ENCODE results near the gene ACSL5. TPM values are rescaled to one million over a fixed set of nuclear protein-coding genes. Genes with fewer than 3 reads are reported as not detected.

ACSL5 gene
- total RNA-seq, 1 experiment from 2014 or later: not detected

- no CpG with 5 or more reads among the region's 8 CpGs for WGBS (ENCODE audit: extremely low coverage, insufficient read length, low lambda C conversion rate)
- H2AFZ ChIP-seq (ENCODE audit: low read length): no peak overlapping the region
- no peak for DNase-seq
These were observed 1.0 kb downstream of the ACSL5 start for GRCh38 chr10:112374724-112375541.

More at GRCh38 chr10:112374724-112375541, 1.0 kb downstream of the ACSL5 start:
- H4K91ac ChIP-seq (ENCODE audit: insufficient read length, low read depth, low read length): no peak overlapping the region
- H3K27me3 ChIP-seq (ENCODE audit: insufficient read depth, low read length): no peaks in the 10 kb centered on the region
- no peak overlapping the region for H3K9ac ChIP-seq (ENCODE audit: extremely low read depth, insufficient read length, low read length)
- no peak overlapping the region for H3T11ph ChIP-seq (ENCODE audit: low read length)
- no peaks in the 10 kb centered on the region for H4K20me1 ChIP-seq (ENCODE audit: control insufficient read depth, insufficient read depth, insufficient read length)
- no peak overlapping the region for H3K23ac ChIP-seq (ENCODE audit: insufficient read length, low read depth, low read length)
- TF ChIP-seq CTCF (conservative IDR thresholded peaks at IDR 0.05): no peak
- no peaks in the 10 kb centered on the region for H3K4me1 ChIP-seq (ENCODE audit: insufficient read depth, low read length)
- H3K4me1 Mint-ChIP-seq: peaks cover 14 to 17% of the 10 kb centered on the region in 2 experiments
- H2BK12ac ChIP-seq (ENCODE audit: insufficient read length, low read depth, low read length): no peak overlapping the region
- no peaks in the 10 kb centered on the region for H3K23me2 ChIP-seq (ENCODE audit: insufficient read length, low read depth, low read length, poor library complexity, severe bottlenecking)
- H3K14ac ChIP-seq (ENCODE audit: insufficient read depth, low read length): no peak overlapping the region
- no peak overlapping the region for H4K8ac ChIP-seq (replicated peaks; ENCODE audit: insufficient read length, low read depth, low read length)
- H3K56ac ChIP-seq (ENCODE audit: insufficient read length, low read depth, low read length): no peak overlapping the region
- no peaks in the 10 kb centered on the region for H3K79me1 ChIP-seq (ENCODE audit: insufficient read depth, low read depth, low read length, poor library complexity, severe bottlenecking)
- no peak overlapping the region for H3K4me3 Mint-ChIP-seq
- no peak overlapping the region for H2BK5ac ChIP-seq (ENCODE audit: insufficient read length, low read length)
- H3K79me2 ChIP-seq (ENCODE audit: insufficient read depth, low read length): no peaks in the 10 kb centered on the region
- H3K36me3 Mint-ChIP-seq (ENCODE audit: insufficient read depth in 1 of 3, low read depth in 3 of 3): peaks cover 0 to 3% (median 0%) of the 10 kb centered on the region in 3 experiments; a peak in 2 of 7 replicates
- no peak overlapping the region for H4K5ac ChIP-seq (ENCODE audit: insufficient read length, low read depth, low read length)
- no peak overlapping the region for H2BK15ac ChIP-seq (ENCODE audit: low read depth, low read length)
- H3K18ac ChIP-seq (ENCODE audit: insufficient read length, low read depth, low read length): no peak overlapping the region
- no peaks in the 10 kb centered on the region; the same call in none of the 2 replicates for H3K27me3 Mint-ChIP-seq (ENCODE audit: low read depth)
- H3K27ac ChIP-seq (ENCODE audit: insufficient read length, low read depth, low read length): no peak overlapping the region
- no peaks in the 10 kb centered on the region for H3K9me3 ChIP-seq (ENCODE audit: control insufficient read depth, low read depth, low read length)
- H3K4me2 ChIP-seq (ENCODE audit: insufficient read depth, insufficient read length, low read length): no peak overlapping the region
- no peak overlapping the region for H2BK120ac ChIP-seq (ENCODE audit: low read depth, low read length, poor library complexity, severe bottlenecking)
- peaks cover 4 to 5% of the 10 kb centered on the region in 2 experiments; a peak in 3 of 5 replicates for H3K9me3 Mint-ChIP-seq
- no peak overlapping the region for H3K4ac ChIP-seq (ENCODE audit: low read depth, low read length)
- H2BK20ac ChIP-seq (ENCODE audit: low read depth, low read length, poor library complexity, severe bottlenecking): no peak overlapping the region
- no peak overlapping the region for H2AK5ac ChIP-seq (ENCODE audit: insufficient read length, low read length)
- no peak overlapping the region for H3K27ac Mint-ChIP-seq

All from H9 (cell line).